Measurements from ENCODE around the gene TEX44.

The TEX44 gene

GRCh38 chr2:231634951-231635875, 42.5 kb downstream of the TEX44 start:
- DNase-seq (ENCODE audit: low spot score): no peak

DNA sequence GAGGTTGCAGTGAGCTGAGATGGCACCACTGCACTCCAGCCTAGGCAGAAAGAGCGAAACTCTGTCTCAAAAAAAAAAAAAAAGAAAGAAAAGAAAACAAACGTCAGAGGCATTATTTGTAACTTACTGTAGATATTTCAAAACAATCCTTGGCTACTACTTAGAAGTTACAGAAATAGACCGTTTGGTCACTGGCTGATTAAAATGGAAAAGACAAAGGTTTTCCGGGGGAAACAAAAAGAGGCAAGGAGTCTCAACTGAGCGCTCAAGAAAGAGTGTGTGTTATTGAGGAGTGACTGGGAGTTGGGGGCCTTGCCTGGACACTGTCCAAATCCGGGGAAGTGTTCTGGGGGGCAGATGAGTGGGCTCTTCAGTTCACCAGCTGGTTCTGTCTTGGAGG, 47.6 kb downstream of the TEX44 start:
- DNase-seq (ENCODE audit: low spot score): no peak

DNA sequence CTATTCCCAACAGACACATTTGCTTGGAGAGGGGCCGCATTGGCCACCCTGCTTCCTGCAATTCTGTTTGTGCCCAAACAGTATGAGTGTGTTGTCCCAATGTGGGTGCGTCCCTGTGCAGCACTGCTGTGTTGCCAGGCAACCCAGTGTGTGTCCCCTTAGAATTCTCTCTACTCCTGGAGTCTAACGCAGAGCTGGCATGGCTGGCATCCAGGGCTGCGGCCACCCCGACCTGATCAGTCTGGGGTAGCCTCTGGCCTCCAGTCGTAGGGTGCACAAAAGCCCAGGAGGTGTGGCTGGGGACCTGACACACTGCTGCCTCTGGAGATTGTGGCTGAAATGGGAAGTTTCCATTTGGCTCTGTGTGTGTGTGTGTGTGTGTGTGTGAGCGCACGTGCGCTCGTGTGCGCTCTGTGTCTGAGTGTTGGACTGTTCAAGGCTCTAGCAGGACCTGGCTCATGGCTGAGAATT, 48.0 kb downstream of the TEX44 start:
- no peak for DNase-seq (ENCODE audit: low spot score)

DNA sequence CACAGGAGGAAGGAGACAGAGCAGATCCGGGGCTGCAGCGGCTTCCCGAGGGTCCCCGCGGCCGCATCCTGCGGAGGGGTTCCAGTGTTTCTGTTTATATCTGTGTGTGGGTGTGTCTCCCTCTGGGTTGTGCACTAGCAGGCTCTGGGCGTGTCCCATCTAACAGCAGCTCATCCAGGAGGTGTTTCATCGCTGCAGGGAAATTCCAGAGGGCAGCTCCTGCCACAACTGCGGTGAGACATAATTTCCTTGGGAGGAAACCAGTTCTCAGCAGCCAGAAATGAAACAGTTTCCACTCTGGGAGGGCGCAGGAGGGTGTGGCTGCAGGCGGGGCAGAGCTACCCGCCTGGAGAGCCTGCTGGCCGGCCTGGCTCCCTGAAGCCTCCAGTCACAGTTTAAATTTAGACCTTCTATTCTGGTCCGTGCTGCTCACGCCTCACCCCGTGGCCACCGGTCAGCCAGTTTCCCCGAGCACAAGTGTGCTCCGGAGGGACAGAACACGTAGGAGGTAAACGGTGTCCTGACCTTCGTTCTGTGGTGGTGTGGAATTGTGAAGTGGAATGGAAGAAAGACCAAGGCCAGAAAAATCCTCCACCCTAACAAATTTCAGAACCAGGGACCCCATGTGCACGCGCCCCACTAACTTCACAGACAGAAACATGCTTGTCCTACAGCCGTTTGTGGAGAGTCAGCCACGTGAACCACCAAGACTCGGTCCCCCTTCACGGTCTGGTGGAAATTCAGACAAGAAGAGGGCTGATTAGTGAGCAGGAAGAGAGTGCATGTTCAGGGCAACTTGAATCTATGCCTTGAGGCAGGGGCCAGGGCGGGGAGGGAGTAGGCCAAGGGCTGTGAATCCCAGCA, 50.2 kb downstream of the TEX44 start:
- DNase-seq (ENCODE audit: low spot score): peak; percentile 91

- no peak for DNase-seq (ENCODE audit: low spot score)
Measured at GRCh38 chr2:231643495-231643888, 50.8 kb downstream of the TEX44 start.
